GM21737 (cell line): ENCODE results near the gene TOMM7.
"Not testable (repeated sequence)": the region's sequence is repeated elsewhere in the genome, so short reads cannot be mapped to it uniquely, and the experiment has no call there.

Experiments
- ATAC-seq: cut with Tn5 transposase; IDR thresholded peaks from one replicate; pipeline ENCODE4 v1.9.1; 2021; ENCODE audit warnings: mild to moderate bottlenecking, moderate library complexity; ENCODE audit not compliant: unreplicated experiment

The TOMM7 gene

DNA sequence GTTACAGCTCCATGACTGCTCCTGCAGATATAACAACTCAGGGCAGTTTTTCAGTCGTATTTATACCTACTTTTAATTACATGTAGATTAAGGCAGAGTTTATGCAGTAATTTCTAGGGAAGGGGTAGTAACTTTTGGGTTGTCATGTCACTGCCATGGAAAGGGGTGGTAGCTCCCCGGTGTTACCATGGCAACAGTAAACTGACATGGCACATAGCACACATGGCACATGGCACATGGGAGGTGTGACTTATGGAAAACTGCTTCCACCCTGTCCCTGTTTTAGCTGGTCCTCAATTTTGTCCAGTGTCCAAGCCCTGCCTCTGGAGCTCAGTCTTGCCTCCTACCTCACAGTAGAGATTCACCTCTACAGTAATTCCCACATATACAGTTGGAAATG, 3.9 kb upstream of the TOMM7 start:
- ATAC-seq, result no peak

DNA sequence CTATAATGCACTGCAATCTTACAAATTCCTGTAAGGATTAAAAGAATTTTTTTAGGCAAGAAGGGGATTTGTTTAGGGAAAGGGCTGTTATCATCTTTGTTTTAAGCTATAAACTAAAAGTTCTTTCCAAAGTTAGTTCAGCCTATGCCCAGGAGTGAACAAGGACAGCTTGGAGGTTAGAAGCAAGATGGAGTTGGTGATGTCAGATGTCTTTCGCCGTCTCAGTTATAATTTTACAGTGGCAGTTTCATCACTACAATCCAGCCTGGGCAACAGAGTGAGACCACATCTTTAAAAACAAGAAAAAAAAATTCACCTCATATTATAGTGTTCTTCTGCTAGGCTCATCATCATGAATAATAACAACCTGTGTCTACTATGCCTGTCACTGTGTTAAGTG, 2.1 kb upstream of the TOMM7 start:
- no peak for ATAC-seq

DNA sequence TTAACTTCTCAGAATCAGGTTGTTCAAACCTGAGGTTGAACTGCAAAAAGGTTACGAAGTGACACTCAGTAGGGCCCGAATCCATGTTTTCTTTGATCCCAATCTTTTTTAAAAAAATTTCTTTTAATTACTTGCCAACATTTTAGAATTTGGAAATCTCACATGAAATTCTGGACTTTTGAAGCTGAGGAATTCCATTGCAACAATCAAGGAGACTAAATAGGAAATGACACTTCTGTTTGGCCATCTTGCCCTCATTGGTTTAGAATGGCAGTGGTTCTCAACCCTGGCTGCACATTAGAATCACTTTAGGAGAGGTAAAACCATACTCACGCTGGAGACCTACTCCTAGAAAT, 471 bp upstream of the TOMM7 start:
- no peak for ATAC-seq

DNA sequence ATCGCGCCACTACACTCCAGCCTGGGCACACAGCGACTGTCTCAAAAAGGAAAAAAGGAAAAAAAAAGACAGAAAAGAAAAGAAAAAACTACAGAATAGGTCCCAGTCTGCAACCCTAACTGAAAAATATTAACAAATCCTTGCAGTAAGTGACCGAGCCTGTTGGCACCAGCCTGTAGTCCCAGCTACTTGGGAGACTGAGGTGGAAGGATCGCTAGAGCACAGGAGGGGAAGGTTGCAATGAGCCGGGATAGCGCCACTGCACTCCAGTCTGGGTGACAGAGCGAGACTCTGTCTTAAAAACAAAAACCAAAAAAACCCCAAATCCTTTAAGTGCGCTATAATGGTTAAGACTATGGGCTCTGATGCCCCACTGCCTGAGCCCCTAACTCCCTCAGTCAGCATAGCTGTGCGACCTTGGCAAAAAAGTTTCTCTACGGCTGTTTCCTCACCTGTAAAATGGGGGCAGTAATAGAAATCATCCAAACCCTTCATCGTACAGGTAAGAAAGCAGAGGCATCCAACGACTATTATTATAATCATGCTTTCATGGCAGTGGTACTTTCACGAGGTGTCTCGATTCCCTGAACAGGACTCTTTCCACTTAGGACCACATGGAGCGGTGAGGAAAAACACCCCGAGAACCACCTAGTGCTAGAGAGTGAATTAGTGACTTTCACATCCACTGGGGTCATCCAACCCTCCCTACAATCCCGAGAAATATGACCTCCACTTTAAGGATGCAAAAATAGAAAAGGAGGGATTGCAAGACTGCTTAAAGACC, 755 bp downstream of the TOMM7 start:
- no peak for ATAC-seq

DNA sequence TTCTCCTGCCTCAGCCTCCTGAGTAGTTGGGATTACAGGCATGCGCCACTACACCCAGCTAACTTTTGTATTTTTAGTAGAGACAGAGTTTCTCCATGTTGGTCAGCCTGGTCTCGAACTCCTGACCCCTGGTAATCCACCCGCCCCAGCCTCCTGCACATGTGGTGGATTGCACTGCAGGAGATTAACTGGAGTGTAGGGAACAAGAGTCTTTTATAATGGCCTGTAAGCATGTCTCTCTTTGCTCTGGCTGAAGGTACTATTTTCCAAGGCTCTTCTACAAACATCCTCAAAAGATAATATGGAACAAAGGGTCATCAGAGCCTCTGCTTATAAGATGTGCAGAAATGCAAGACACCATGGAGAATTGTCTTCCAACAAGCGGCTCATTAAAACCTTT, 3.2 kb downstream of the TOMM7 start:
- ATAC-seq, result no peak

DNA sequence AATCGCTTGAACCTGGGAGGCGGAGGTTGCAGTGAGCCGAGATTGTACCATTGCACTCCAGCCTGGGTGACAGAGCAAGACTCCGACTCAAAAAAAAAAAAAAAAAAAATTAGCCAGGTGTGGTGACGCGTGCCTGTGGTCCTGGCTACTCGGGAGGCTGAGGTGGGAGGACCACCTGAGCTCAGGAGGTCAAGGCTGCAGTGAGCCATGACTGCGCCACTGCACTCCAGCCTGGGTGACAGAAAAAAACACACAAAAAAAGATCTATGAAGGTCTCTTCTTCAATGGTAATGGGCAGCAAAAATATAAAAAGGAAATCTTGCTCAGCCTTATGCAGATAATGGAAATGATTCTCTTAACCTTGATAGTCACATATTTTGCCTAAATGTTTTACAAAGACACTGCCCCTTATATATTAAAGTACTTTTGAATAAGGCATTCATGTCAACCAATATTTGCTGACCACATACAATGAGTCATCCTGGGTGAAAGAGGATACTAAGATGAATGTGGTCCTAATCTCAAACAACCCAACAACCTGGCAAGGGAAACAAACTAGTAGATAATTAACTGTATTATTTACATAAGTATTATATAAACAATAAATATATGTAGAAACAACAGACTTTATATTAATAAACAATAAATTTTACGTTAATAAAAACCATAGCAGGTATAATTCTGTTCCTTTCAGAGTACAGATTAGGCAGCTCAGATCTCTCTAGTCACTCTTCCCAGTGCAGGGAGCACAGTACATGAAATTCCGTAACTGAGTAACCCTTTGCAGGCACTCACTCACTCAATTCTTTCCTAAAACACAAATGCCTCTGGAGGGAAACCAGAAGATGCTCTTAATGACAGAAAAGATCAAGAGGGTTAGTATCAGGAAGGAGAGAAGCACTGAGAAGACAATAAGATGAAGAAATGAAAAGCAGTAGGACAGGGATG, 8.1 kb downstream of the TOMM7 start:
- no peak for ATAC-seq

DNA sequence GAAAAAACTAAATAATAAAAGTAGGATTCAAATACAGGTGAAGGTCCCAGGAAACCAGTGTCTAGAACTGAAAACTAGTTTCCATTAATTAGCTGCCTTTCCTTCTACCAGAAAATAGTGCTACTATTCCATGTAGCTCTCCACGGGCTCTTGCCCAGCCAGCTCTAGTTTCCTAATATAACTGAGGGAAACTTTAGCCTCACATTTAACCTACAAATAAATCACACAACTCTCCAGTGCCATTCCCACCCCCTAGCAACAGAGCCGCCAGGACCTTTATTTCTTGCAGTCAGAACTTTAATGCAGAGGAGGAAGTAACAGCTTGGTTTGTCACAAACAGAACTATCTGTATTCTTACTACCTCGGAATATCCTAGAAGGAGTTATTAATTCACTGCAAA, 10.3 kb downstream of the TOMM7 start:
- no peak for ATAC-seq

DNA sequence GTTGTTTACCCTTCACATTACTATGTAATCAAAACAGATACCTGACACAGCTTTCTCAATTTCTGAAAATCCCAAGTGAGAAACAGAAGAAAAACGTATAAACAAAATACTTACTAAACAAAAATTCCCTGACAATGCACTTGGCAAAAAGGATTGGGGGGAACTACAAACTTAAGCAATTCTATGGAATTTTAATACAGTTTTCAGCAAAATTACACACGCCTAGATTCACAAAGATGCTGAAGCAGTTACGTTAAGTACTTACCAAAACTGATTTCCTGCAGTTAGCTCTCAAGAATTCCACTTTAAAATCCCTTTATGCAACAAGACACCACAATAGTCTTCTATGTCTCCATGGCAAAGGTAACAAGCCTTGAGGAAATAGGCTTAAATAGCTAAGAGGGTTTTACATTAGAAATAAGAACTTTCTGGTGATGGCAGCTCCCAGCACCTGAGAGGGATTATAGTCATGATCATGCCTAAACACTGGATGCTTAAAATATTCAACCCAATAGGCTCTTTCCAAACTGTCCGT, 10.8 kb downstream of the TOMM7 start:
- ATAC-seq, result no peak

DNA sequence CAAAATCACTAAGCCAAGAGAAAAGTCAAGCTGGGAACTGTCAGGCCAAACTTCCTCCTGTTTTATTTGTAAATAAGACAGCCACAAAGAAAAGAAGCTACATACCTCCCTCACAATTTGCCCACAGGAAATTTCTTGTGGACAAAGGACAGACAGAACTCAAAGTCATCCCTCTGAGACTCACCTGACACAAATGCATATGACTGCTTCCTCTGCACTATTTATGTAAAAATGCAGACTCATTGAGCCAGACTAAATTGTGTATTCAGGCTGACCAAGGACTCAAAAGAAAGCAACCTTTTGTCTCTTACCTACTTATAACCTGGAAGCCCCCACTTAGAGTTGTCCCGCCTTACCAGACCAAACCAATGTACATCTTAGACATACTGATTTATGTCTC, 11.8 kb downstream of the TOMM7 start:
- no peak for ATAC-seq

DNA sequence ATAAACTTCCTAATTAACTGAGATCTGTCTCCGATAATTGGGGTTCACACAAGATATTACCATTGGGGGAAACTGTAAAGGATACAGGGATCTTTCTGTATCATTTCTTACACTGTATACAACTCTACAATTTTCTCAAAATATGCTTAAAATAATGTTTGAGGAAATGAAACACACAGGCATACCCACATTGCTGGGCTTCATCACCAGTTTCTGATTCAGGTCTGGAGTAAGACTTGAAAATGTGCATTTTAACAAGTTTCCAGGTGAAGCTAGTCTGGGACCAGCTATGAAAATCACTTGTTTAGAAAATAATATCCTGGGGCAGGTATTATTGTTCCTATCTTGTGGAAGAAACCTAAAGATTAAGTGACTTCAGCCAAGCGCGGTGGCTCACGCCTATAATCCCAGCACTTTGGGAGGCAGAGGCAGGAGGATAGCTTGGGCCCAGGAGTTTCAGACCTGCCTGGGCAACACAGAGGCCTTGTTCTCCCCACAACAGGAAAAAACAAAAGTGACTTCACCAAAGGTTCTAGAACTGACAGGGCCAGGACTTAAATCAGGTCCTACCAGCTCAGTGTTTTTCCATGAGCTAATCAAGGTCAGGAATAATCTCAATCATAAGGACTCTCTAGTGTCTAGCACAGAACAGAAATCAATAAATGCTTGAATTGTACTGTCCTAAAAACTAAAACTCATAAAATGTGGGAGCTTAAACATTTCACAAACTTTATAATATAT, 12.6 kb downstream of the TOMM7 start:
- ATAC-seq, result no peak

DNA sequence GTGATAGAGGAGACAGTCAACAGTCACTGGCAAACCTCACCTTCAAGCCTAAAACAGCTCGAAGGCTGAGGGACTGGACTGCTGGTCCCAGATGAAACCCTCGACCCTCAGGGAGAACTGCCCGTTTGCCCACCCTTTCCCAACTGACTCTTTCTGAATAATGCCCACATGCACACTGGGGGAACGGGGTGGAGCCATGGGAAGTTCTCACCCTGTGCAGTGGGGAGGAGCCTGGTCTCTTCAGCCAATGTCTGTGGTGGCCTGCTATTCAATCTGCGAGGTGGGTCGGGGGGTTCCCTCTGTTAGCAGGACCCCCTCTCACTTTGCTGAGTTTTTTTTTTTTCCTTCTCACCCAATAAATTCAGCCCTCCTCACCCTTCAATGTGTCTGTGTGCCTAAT, 14.5 kb downstream of the TOMM7 start:
- ATAC-seq, result no peak

DNA sequence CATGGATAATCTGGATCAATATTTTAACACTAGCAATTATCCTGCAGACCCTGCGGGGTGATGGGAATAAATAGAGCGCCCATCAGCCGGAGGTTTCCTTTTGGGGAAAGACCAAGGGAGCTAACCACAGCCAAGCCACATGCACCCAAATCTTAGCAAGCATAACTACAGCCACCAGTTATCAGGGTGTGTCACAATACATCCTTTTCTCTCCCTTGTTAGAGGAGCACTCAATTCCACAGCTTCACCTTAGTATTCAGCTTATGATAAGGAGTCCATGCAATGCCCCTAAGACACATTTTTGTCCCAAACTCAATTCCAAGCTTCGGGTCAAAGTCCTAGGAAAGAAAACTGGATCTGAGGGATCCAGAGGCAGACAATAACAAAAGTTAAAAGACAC, 15.9 kb downstream of the TOMM7 start:
- no peak for ATAC-seq

DNA sequence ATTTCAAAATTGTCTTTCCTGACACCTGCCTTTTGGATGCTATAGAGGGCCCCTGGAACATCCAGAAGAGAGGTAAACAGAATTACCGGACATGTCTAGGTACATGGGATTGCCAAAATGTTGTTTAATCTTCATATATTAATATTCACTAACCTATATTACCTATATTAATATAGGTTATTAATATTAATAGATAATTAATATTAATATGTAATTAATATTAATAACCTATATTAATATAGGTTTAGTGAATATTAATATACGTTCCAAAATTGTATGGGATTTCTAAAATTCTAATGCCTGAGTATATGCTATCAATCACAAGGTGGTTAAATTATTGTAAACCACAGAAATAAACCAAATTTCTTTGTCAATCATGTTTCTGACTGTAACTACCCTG, 17.4 kb downstream of the TOMM7 start:
- no peak for ATAC-seq

DNA sequence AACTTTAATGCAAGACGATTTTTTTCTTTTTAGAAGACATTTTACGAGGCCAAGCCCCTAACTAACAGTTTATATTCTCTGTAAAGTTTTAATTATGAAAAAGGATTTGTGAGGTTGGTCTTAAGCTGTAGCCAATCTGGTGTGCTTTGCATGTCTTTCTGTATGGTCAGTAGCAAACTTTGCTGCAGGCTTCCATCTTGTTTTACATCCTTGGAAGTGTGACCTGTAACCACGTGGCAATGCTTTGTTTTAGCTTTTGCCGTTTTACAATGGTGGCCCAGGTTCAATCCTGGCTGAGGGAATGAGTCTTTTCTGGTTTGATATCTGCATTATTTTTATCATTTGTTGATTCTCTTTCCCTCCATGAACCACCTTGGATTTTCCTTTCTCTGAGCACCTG, 19.8 kb downstream of the TOMM7 start:
- ATAC-seq, result not testable (repeated sequence)

DNA sequence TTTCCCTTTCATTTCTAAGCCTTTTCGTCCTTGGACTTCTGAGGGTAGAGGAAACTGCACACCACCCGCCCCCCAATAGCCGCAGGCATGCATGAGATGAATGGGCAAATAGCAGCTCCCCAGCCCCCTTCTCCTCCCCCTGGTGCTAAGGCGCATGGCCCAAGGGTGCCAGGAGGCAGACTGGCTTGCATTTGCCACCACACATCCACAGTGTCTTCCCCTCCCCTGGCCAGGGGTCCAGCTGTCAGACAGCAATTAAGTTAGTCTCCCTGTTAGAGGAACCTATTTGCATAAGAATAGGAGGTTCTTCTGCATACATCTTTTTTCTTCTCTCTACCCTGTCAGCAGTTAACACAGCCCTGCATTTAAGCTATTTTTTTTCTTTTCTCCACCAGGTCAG, 20.2 kb downstream of the TOMM7 start:
- no peak for ATAC-seq

DNA sequence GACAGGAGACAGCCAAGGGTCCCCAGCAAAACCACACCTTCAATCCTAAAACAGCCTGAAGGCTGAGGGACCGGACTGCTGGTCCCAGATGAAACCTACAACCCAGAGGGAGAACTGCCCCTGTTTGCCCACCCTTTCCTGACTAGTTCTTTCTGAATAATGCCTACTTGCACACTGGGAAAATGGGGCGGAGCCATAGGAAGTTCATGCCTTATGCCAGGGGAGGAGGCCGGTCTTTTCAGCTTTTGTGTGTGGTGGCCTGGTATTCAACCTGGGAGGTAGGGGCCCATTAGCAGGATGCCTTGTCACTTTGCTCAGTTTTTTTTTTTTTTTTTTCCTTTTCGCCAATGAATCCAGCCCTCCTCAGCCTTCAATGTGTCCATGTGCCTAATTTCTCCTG, 20.7 kb downstream of the TOMM7 start:
- no peak for ATAC-seq

DNA sequence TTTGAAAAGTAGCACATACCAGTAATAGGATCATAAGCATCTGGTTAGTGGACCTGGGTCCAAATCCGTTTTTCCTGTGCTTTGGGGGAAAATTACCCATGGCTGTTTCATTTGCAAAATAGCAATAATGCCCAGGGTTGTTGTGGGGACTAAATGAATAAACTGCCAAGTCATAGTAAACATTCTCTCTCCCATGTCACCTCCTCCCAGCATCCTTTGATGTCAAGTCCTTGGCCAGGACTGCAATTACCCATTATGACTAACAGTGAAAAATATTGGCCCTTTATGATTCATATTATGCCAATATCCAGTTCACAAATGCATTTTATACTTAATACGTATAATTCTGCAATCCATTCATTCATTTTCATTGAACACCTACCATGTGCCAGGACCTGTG, 23.0 kb downstream of the TOMM7 start:
- no peak for ATAC-seq

DNA sequence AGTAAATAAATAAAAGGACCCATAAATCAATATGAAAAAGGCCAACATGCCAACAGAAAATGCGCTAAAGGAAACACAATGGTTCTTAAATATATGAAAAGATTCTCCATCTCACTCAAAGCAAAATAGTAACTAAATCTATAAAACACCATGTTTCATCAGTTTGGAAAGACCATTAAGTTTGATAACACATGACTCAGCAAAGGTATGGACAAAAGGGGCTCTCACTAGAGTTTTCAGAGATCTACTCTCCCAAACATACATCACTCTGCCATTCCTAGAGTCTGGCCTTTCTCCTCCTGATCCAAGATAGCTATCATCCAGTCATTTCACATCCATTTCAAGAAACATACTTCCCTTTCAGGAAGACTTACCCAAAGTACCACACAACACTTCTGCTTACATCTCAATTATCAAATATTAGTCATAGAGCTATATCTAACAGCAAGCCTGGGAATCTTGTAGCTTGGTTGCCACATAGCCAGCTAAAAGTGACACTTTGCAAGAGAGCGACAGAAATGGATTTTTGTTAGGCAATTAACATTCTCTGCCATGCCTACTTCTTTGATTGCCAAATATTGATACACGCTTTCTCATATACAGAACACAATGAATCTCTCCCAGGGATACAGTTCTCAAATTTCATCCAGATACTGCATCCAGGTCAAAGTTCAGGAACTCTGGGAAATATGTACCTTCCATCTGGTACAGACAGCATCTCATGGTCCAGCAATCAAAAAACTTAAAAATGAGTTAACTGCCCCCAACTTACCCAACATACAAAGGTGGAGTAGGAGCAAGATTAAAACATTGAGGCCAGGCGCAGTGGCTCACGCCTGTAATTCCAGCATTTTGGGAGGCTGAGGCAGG, 28.8 kb downstream of the TOMM7 start:
- no peak for ATAC-seq

DNA sequence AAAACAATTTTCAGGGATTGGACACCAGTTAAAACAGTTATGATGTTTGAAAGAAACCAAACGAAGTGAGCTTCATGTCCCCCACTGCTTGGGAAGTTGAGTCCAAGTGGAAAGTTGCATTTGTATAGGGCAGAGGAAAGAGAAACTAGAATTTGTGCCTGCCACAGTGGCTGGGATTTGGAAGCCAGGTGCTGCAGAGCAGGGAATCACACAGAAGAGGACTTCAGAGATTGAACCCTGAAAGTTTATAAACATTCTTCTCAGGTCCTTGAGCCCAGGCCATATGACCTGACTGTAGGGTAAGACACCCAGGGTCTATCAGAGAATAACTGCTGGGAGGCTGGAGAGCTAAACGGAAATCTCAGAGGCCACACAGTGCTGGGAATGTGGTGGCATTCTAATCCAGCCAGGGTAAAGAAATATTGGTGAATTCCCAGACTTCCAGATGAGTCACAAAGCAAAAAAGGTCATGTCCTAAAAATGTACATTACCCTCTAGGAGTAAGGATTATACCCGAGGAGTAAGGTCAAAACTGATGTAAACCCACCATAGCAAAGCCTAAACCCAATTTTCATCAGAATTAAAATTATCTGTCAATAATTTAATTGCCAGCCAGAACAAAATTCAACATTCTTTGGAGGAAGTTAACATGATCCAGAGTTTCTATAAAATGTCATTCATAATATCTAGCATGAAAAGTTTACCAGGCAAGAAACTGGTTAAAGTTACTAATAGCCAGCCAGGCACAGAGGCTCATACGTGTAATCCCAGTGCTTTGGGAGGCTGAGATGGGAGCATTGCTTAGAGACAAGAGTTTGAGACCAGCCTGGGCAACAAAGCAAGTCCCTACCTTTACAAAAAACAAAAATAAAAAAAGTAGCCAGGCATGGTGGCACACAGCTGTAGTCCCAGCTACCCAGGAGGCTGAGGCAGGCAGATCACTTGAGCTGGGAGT, 31.2 kb downstream of the TOMM7 start:
- ATAC-seq, result no peak
